K562 (cell line): ENCODE data around the gene CMTM5. TPM values are rescaled to one million over a fixed set of nuclear protein-coding genes. Genes with fewer than 3 reads are reported as not detected.

Experiments
- ATAC-seq: fragments of 200-7000 bp; cut with Tn5 transposase; 3 replicates; pipeline ENCODE4 v1.9.1; 2020; ENCODE audit warnings: moderate library complexity
- BruUV-seq: library from RNA; stranded (reverse); fragments of 400-500 nt; replicated peaks from 2 replicates; lab custom pipeline; 2021; lab: Mats Ljungman, UMichigan
- CTCF ChIA-PET: fragments of 300-600 bp; formaldehyde crosslinking; extraction: SDS; loops from one replicate; lab custom pipeline; 2021; ENCODE audit warnings: low intra/inter-chr PET ratio; lab: Yijun Ruan, JAX
- POLR2A ChIA-PET: fragments of 300-600, 350-650 bp; sonication (Branson Sonifier 250); formaldehyde crosslinking; extraction: SDS; loops from one replicate; lab custom pipeline; 2021; ENCODE audit warnings: antibody characterized with exemption, inconsistent platforms; lab: Yijun Ruan, JAX
- DNase-seq, 4 experiments: peaks; one replicate each; pipeline versions ENCODE4 v3.0.0 to v3.0.0-alpha.2; 2011 to 2018; ENCODE audit warnings: low spot score in 3 of 4, mixed read lengths in 3 of 4; ENCODE audit errors: extremely low read depth in 1 of 4
- FAIRE-seq: peaks from 2 replicates; lab custom pipeline; 2011; peaks lifted over from hg19 to GRCh38; lab: Jason Lieb, UNC
- H2AFZ ChIP-seq: 2 replicates; pipeline ENCODE4 v1.6.0; 2011; ENCODE audit warnings: low read depth, low read length, control low read depth, inconsistent platforms
- H3K27ac ChIP-seq: fragments of 200-600 bp; 3 replicates; pipeline ENCODE4 v1.8.0; 2011; ENCODE audit warnings: low read depth, mild to moderate bottlenecking, control low read depth, inconsistent platforms, low read length, moderate library complexity, mixed read lengths; ENCODE audit errors: extremely low read depth
- H3K27me3 ChIP-seq, 2 experiments: fragments of 300-600 bp in 1 of 2; 2 replicates in 1 of 2; 3 replicates in 1 of 2; pipeline versions ENCODE4 v1.6.0 to v1.8.0; 2011; ENCODE audit warnings: inconsistent platforms in 2 of 2, low read length in 2 of 2, mild to moderate bottlenecking in 1 of 2, mixed read lengths in 1 of 2, moderate library complexity in 1 of 2; ENCODE audit not compliant: control insufficient read depth in 2 of 2, insufficient read depth in 2 of 2
- H3K36me3 ChIP-seq: fragments of 300-600 bp; 3 replicates; pipeline ENCODE4 v1.8.0; 2011; ENCODE audit warnings: mild to moderate bottlenecking, low read length, inconsistent platforms; ENCODE audit not compliant: control insufficient read depth, insufficient read depth
- H3K4me1 ChIP-seq, 2 experiments: fragments of 200-600 bp in 1 of 2; replicated peaks in 1 of 2; 2 replicates in 1 of 2; 3 replicates in 1 of 2; pipeline versions ENCODE4 v1.5.1 to v1.8.0; 2011; ENCODE audit warnings: inconsistent platforms in 2 of 2, low read length in 2 of 2, mild to moderate bottlenecking in 1 of 2, mixed read lengths in 1 of 2, moderate library complexity in 1 of 2; ENCODE audit not compliant: control insufficient read depth in 2 of 2, insufficient read depth in 2 of 2
- H3K4me2 ChIP-seq: 2 replicates; pipeline ENCODE4 v1.6.1; 2011; ENCODE audit warnings: low read length, control low read depth, inconsistent platforms, mixed read lengths; ENCODE audit not compliant: insufficient read depth
- H3K4me3 ChIP-seq: fragments of 200-600 bp; sonication (generic), shearing (Covaris generic); 2 replicates; pipeline ENCODE4 v1.5.1; 2016; ENCODE audit warnings: control low read depth, inconsistent platforms
- H3K79me2 ChIP-seq: fragments of 200-600 bp; 3 replicates; pipeline ENCODE4 v1.8.0; 2011; ENCODE audit warnings: low read length, inconsistent platforms; ENCODE audit not compliant: control insufficient read depth, insufficient read depth
- H3K9ac ChIP-seq, 2 experiments: 2 replicates each; pipeline versions ENCODE4 v1.6.0 to v1.6.1; 2011; ENCODE audit warnings: low read depth in 2 of 2, low read length in 2 of 2, control low read depth in 1 of 2, inconsistent platforms in 1 of 2, mild to moderate bottlenecking in 1 of 2, mixed read lengths in 1 of 2; ENCODE audit not compliant: insufficient read depth in 1 of 2
- H3K9me1 ChIP-seq: one replicate; pipeline ENCODE4 v1.6.0; 2011; ENCODE audit warnings: inconsistent platforms, mild to moderate bottlenecking, low read length, moderate library complexity; ENCODE audit not compliant: control insufficient read depth, insufficient read depth
- H3K9me3 ChIP-seq: replicated peaks from 2 replicates; pipeline ENCODE4 v1.5.1; 2011; ENCODE audit warnings: low read depth, low read length, inconsistent platforms; ENCODE audit not compliant: control insufficient read depth, insufficient read depth
- H4K20me1 ChIP-seq: replicated peaks from 2 replicates; pipeline ENCODE4 v1.6.1; 2011; ENCODE audit warnings: low read length, inconsistent platforms, mixed read lengths; ENCODE audit not compliant: control insufficient read depth, insufficient read depth
- MIER1 ChIP-seq: fragments of 450-650 bp; IDR thresholded peaks from 2 replicates; pipeline ENCODE4 v1.6.1; 2016; ENCODE audit warnings: antibody characterized with exemption, mild to moderate bottlenecking, low read depth
- WGBS: fragments of 100-300 bp; shearing (Covaris generic); methylation state at CpG from one replicate; pipeline ENCODE4 v1.1.6; 2016; ENCODE audit warnings: low coverage, mixed read lengths; ENCODE audit not compliant: insufficient coverage; ENCODE audit errors: missing lambda C conversion rate; 5-methylcytosine and 5-hydroxymethylcytosine counted together
- in situ Hi-C: fragments of 300-500 bp; cut with MboI; formaldehyde crosslinking; loops from 4 replicates; pipeline ENCODE4 v1.15.0; 2018; ENCODE audit warnings: inconsistent platforms, mixed read lengths
- intact Hi-C: fragments of 100-400 bp; cut with micrococcal nuclease; formaldehyde crosslinking; loops from 2 replicates; pipeline ENCODE4 v1.14.2; 2022
- polyA plus RNA-seq, 8 experiments: library from polyadenylated mRNA; depleted of rRNA in 4 of 8; stranded (reverse) in 5 of 8; unstranded in 3 of 8; fragments of >200 nt; fragmentation: Nextera tagmentation in 2 of 8; fragmentation: Illumina TruSeq in 1 of 8; extraction: Ambion mirVana in 2 of 8; extraction: Trizol in 1 of 8; gene quantifications; 2 replicates each; pipeline versions ENCODE4 v1.2.1 to v1.2.3, GENCODE V29; 2011 to 2014; ENCODE audit warnings: inconsistent platforms in 1 of 8, missing spikeins in 1 of 8
- total RNA-seq, 7 experiments: library from RNA; depleted of rRNA in 6 of 7; stranded (reverse); fragments of >200 nt in 6 of 7; fragmentation: Illumina TruSeq in 2 of 7; extraction: Trizol in 2 of 7; gene quantifications; 2 replicates each; pipeline versions ENCODE4 v1.2.1 to v1.2.3, GENCODE V29; 2011 to 2021; ENCODE audit warnings: low replicate concordance in 1 of 7
- TF ChIP-seq, protein P1 (sequence below): fragments of 200-400 bp; formaldehyde crosslinking; IDR thresholded peaks from 2 replicates; pipeline ENCODE4 v1.6.1; 2017; ENCODE audit warnings: mild to moderate bottlenecking, low read depth, low read length, moderate library complexity

Gene CMTM5
- total and polyA plus RNA-seq, 9 of the 15 experiments (the other 6 are each of a cell fraction or from before 2014, with no cell fraction given), result 0.21 TPM; not detected in 8

DNA sequence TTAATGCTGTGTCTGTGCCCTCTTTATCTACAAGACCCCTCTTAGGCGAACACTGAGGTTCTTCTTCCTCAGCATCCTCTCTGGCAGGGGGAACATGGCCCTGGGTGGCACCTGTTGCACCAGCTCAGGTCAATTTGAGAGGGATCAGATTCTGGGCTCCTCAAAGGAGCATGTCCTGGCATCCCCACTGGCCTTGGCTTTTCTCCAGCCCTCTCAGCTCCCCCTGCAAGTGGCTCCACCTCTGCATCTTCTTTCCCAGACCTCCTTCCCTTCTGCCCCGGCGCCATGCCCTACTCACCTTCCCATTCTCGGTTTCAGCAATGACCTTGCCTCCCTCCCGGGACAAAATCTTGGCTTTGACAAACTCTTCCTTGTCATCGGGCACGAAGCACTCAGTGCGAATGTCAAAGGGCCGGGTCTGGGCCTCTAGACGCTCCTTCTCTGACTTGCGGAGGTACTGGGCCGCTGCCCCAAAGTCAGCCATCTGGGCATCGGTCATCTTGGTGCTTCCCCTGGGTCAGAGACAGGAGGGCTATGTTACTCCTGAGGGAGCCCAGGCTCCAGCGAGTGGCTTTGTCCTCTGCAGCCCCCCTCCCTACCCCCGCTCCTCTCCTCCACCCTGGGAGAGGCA lies 30.0 kb downstream of the CMTM5 start:
- BruUV-seq, result no TSS peak
- ATAC-seq (no peak), FAIRE-seq (no peak), DNase-seq (no peak)
- TF ChIP-seq MIER1, result no peak
- TF ChIP-seq, protein P1, sequence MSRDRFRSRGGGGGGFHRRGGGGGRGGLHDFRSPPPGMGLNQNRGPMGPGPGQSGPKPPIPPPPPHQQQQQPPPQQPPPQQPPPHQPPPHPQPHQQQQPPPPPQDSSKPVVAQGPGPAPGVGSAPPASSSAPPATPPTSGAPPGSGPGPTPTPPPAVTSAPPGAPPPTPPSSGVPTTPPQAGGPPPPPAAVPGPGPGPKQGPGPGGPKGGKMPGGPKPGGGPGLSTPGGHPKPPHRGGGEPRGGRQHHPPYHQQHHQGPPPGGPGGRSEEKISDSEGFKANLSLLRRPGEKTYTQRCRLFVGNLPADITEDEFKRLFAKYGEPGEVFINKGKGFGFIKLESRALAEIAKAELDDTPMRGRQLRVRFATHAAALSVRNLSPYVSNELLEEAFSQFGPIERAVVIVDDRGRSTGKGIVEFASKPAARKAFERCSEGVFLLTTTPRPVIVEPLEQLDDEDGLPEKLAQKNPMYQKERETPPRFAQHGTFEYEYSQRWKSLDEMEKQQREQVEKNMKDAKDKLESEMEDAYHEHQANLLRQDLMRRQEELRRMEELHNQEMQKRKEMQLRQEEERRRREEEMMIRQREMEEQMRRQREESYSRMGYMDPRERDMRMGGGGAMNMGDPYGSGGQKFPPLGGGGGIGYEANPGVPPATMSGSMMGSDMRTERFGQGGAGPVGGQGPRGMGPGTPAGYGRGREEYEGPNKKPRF, result no peak
- Histone ChIP-seq H3K27me3 (peaks cover 22 to 86% of the 10 kb centered on the region in 2 experiments; a peak in 4 of 5 replicates), H3K9me3 (no peaks in the 10 kb centered on the region), H3K9ac (no peak overlapping the region), H4K20me1 (no peaks in the 10 kb centered on the region), H3K4me2 (no peak overlapping the region), H3K9me1 (no peaks in the 10 kb centered on the region), H3K79me2 (no peaks in the 10 kb centered on the region), H3K27ac (no peak overlapping the region), H3K4me1 (peaks cover 0 to 6% of the 10 kb centered on the region in 2 experiments; a peak in 2 of 5 replicates), H3K4me3 (no peak overlapping the region), H2AFZ (no peak overlapping the region), H3K36me3 (no peaks in the 10 kb centered on the region)
- ChIA-PET POLR2A (interaction anchor here (0.6 to 0.7 kb wide), 2 partner anchors 20 to 27 kb away, joined by 3 read pairs; no protein-coding TSS in a partner anchor), CTCF (no interaction called here)
- WGBS, result 0% methylated on average over 12 of the region's 15 CpGs
- in situ Hi-C loops, result no loop called here
- intact Hi-C loops, result no loop called here
